MCF 10A (cell line): ENCODE data around the gene SLC6A18. TPM values are rescaled to one million over a fixed set of nuclear protein-coding genes. Genes with fewer than 3 reads are reported as not detected.

ENCODE experiments used
- BruUV-seq: library from RNA; stranded (reverse); fragments of 400-500 nt; replicated peaks from 2 replicates; lab custom pipeline; 2021; lab: Mats Ljungman, UMichigan
- CTCF ChIA-PET: fragments of 300-600 bp; sonication (Branson Sonifier 250); formaldehyde crosslinking; extraction: SDS; loops from one replicate; lab custom pipeline; 2021; ENCODE audit warnings: antibody characterized with exemption, inconsistent platforms; lab: Yijun Ruan, JAX
- POLR2A ChIA-PET: fragments of 300-600, 350-650 bp; sonication (Branson Sonifier 250); formaldehyde crosslinking; extraction: SDS; loops from one replicate; lab custom pipeline; 2020; ENCODE audit warnings: antibody characterized with exemption, inconsistent platforms; lab: Yijun Ruan, JAX
- DNase-seq: peaks from one replicate; pipeline ENCODE4 v3.0.0-alpha.2; 2018; ENCODE audit not compliant: unreplicated experiment
- H3K27ac Mint-ChIP-seq: one replicate; pipeline ENCODE4 v1.8.0; 2022; ENCODE audit warnings: mild to moderate bottlenecking, low read depth, mixed read lengths; ENCODE audit not compliant: unreplicated experiment
- H3K27me3 Mint-ChIP-seq: one replicate; pipeline ENCODE4 v1.8.0; 2022; ENCODE audit warnings: mixed read lengths; ENCODE audit not compliant: insufficient read depth, unreplicated experiment
- H3K36me3 Mint-ChIP-seq: one replicate; pipeline ENCODE4 v1.8.0; 2022; ENCODE audit warnings: mild to moderate bottlenecking, moderate library complexity, mixed read lengths; ENCODE audit not compliant: insufficient read depth, unreplicated experiment
- H3K4me1 Mint-ChIP-seq: one replicate; pipeline ENCODE4 v1.8.0; 2022; ENCODE audit warnings: mixed read lengths; ENCODE audit not compliant: insufficient read depth, unreplicated experiment
- H3K4me3 Mint-ChIP-seq: one replicate; pipeline ENCODE4 v1.8.0; 2022; ENCODE audit warnings: mild to moderate bottlenecking, moderate library complexity, mixed read lengths; ENCODE audit not compliant: unreplicated experiment
- H3K9me3 Mint-ChIP-seq: one replicate; pipeline ENCODE4 v1.8.0; 2022; ENCODE audit warnings: mixed read lengths; ENCODE audit not compliant: unreplicated experiment
- CTCF ChIP-seq: fragments of 200-600 bp; IDR thresholded peaks from one replicate; pipeline ENCODE4 v1.8.0; 2022; ENCODE audit warnings: antibody characterized with exemption, mild to moderate bottlenecking; ENCODE audit not compliant: unreplicated experiment
- intact Hi-C: fragments of 100-400 bp; cut with micrococcal nuclease; formaldehyde crosslinking; loops from 2 replicates; pipeline ENCODE4 v1.14.1; 2022
- total RNA-seq: library from RNA; stranded (reverse); gene quantifications from 2 replicates; pipeline ENCODE4 v1.2.3, GENCODE V29; 2022

Gene SLC6A18
- total RNA-seq, 1 experiment from 2014 or later, result not detected

- no peak overlapping the region for H3K27ac Mint-ChIP-seq
- POLR2A ChIA-PET, result no interaction called here
Observed at GRCh38 chr5:1199340-1199648, 25.9 kb upstream of the SLC6A18 start.

DNA sequence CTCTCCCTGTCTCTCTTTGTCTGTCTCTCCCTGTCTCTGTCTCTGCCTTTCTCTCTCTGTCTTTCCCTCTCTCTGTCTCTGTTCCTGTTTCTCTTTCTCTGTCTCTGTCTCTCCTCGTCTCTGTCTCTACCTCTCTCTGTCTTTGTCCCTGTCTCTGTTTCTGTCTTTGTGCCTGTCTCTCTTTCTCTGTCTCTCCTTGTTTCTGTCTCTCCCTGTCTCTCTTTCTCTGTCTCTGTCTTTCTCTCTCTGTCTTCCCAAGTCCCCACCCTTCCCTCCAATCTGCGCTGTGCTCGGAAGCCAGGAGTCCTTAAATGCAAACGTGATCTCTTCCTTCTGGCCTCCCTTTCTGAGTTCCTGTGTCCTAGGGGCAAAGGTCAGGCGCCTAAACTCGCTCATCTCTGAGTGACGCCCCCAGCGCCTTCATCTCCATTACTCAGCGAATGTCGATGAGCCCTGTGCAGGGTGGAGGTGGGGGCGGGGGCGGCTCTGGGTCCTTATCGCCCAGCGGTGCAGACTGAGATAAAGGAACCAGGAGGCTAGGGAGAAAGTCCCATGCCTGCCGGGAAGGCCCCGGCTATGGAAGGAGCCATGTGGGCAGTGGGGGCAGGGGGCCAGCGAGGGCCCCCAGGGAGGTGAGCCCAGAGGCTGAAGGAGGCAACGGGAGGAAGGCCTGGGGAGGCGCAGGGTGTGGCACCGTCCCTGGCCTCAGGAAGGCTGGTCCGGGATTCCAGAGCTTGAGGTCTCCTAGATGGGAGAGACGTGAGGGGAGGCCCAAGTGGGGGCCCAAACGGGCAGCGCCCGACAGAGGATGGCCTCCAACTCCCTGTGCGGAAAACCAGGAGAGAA, 25.3 kb upstream of the SLC6A18 start:
- Mint-ChIP-seq H3K9me3 (no peaks in the 10 kb centered on the region), H3K27ac (no peak overlapping the region), H3K4me3 (no peak overlapping the region), H3K27me3 (peaks cover 5% of the 10 kb centered on the region), H3K4me1 (no peaks in the 10 kb centered on the region), H3K36me3 (no peaks in the 10 kb centered on the region)
- no peak for DNase-seq
- ChIA-PET CTCF (no interaction called here), POLR2A (no interaction called here)
- no peak for TF ChIP-seq CTCF
- BruUV-seq, result no TSS peak
- intact Hi-C loops, result loop anchor here (10.0 kb wide), 1 partner anchor 145 kb away; the partner anchor contains the start of gene CLPTM1L

More at GRCh38 chr5:1199340-1199648, 25.9 kb upstream of the SLC6A18 start:
- Mint-ChIP-seq H3K36me3 (no peaks in the 10 kb centered on the region), H3K4me3 (no peak overlapping the region), H3K9me3 (no peaks in the 10 kb centered on the region), H3K27me3 (no peaks in the 10 kb centered on the region), H3K4me1 (no peaks in the 10 kb centered on the region)
- BruUV-seq, result no TSS peak
- DNase-seq, result no peak
- intact Hi-C loops, result no loop called here
- CTCF ChIA-PET, result no interaction called here
- no peak for TF ChIP-seq CTCF

GRCh38 chr5:1200495-1201326, 24.5 kb upstream of the SLC6A18 start:
- intact Hi-C loops, result loop anchor here (10.0 kb wide), 1 partner anchor 144 kb away; the partner anchor contains the start of gene CLPTM1L
- TF ChIP-seq CTCF, result no peak
- Mint-ChIP-seq H3K27me3 (peaks cover 14% of the 10 kb centered on the region), H3K4me1 (no peaks in the 10 kb centered on the region), H3K9me3 (no peaks in the 10 kb centered on the region), H3K27ac (no peak overlapping the region), H3K4me3 (no peak overlapping the region), H3K36me3 (no peaks in the 10 kb centered on the region)
- POLR2A ChIA-PET, result no interaction called here
- no peak for DNase-seq
- CTCF ChIA-PET, result no interaction called here
- BruUV-seq, result no TSS peak

DNA sequence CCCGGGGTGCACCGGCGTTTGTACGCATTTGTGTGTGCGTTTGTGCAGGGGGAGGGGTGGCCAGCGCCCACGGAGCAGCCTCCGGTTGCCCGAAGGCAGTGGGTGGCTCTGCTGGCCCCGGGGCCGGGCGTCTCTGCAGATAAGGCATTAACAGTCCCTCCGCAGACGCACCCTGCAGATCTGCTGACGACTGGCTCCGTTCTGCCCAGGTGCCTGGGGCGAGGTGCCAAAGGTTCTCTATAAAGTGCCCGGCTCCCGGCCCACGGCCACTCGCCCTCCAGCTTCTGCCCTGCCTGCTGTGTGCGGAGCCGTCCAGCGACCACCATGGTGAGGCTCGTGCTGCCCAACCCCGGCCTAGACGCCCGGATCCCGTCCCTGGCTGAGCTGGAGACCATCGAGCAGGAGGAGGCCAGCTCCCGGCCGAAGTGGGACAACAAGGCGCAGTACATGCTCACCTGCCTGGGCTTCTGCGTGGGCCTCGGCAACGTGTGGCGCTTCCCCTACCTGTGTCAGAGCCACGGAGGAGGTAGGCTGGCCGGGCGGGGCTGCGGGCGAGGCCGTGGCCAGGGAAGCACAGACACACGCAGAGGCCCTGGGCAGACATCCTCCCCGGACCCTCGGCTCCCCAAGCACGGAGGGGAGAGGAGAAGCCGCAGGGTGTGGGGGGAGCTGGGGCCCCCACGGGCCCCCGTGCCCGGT, 23.7 kb upstream of the SLC6A18 start, which contains the start of gene SLC6A19:
Gene SLC6A19 (plus strand): TSS at position 269 of the 699 bp plus-strand sequence. CDS start 56 bp downstream, at position 325.
- no peak for TF ChIP-seq CTCF
- H3K4me3 Mint-ChIP-seq, result no peak within 1 kb of the TSS
- no peaks in the 10 kb centered on the region for H3K9me3 Mint-ChIP-seq
- no peaks in the 10 kb centered on the region for H3K4me1 Mint-ChIP-seq
- no peak for DNase-seq
- peaks cover 22% of the 10 kb centered on the region for H3K27me3 Mint-ChIP-seq
- H3K36me3 Mint-ChIP-seq, result no peaks in the 10 kb centered on the region
- intact Hi-C loops, result loop anchor here (10.0 kb wide), 1 partner anchor 143 kb away; the partner anchor contains the start of gene CLPTM1L
- no TSS peak for BruUV-seq
- no peak within 1 kb of the TSS for H3K27ac Mint-ChIP-seq
- ChIA-PET POLR2A (no interaction called here), CTCF (no interaction called here)
